ENCODE measurements around the gene NDUFAF8.

Gene NDUFAF8

GRCh38 chr17:81267390-81268067, 28.4 kb downstream of the NDUFAF8 start:
- DNase-seq (ENCODE audit: extremely low read depth in 1 of 2, low read depth in 1 of 2): no peak

GRCh38 chr17:81270279-81270678, 31.2 kb downstream of the NDUFAF8 start:
- no peak for DNase-seq (ENCODE audit: extremely low read depth in 1 of 2, low read depth in 1 of 2)

- no peak for DNase-seq (ENCODE audit: extremely low read depth in 1 of 2, low read depth in 1 of 2)
These were observed 32.1 kb downstream of the NDUFAF8 start for GRCh38 chr17:81271226-81271625.

- no peak for DNase-seq (ENCODE audit: extremely low read depth in 1 of 2, low read depth in 1 of 2)
These were observed 33.5 kb downstream of the NDUFAF8 start for GRCh38 chr17:81272616-81273015.

GRCh38 chr17:81273698-81274470, 34.8 kb downstream of the NDUFAF8 start:
- no peak for DNase-seq (ENCODE audit: extremely low read depth in 1 of 2, low read depth in 1 of 2)

GRCh38 chr17:81274471-81274855, 35.3 kb downstream of the NDUFAF8 start:
- DNase-seq (ENCODE audit: extremely low read depth in 1 of 2, low read depth in 1 of 2): no peak

- no peak for DNase-seq (ENCODE audit: extremely low read depth in 1 of 2, low read depth in 1 of 2)
These were observed 37.7 kb downstream of the NDUFAF8 start for GRCh38 chr17:81276781-81277180.

- no peak for DNase-seq (ENCODE audit: extremely low read depth in 1 of 2, low read depth in 1 of 2)
These were observed 38.3 kb downstream of the NDUFAF8 start for GRCh38 chr17:81277421-81277820.

- no peak for DNase-seq (ENCODE audit: extremely low read depth in 1 of 2, low read depth in 1 of 2)
These were observed 39.0 kb downstream of the NDUFAF8 start for GRCh38 chr17:81277946-81278693.

- no peak for DNase-seq (ENCODE audit: extremely low read depth in 1 of 2, low read depth in 1 of 2)
These were observed 39.7 kb downstream of the NDUFAF8 start for GRCh38 chr17:81278831-81279230.

- no peak for DNase-seq (ENCODE audit: extremely low read depth in 1 of 2, low read depth in 1 of 2)
These were observed 40.5 kb downstream of the NDUFAF8 start for GRCh38 chr17:81279278-81280275.

GRCh38 chr17:81280571-81280970, 41.5 kb downstream of the NDUFAF8 start:
- DNase-seq (ENCODE audit: extremely low read depth in 1 of 2, low read depth in 1 of 2): no peak

GRCh38 chr17:81282141-81282540, 43.0 kb downstream of the NDUFAF8 start:
- DNase-seq (ENCODE audit: extremely low read depth in 1 of 2, low read depth in 1 of 2): no peak

- no peak for DNase-seq (ENCODE audit: extremely low read depth in 1 of 2, low read depth in 1 of 2)
These were observed 43.8 kb downstream of the NDUFAF8 start for GRCh38 chr17:81282876-81283275.

- DNase-seq (ENCODE audit: extremely low read depth in 1 of 2, low read depth in 1 of 2): peak; percentile 52
These were observed 46.2 kb downstream of the NDUFAF8 start for GRCh38 chr17:81285179-81285878.

- no peak for DNase-seq (ENCODE audit: extremely low read depth in 1 of 2, low read depth in 1 of 2)
These were observed 46.8 kb downstream of the NDUFAF8 start for GRCh38 chr17:81285894-81286293.

GRCh38 chr17:81286491-81287145, 47.5 kb downstream of the NDUFAF8 start:
- DNase-seq (ENCODE audit: extremely low read depth in 1 of 2, low read depth in 1 of 2): no peak

- no peak for DNase-seq (ENCODE audit: extremely low read depth in 1 of 2, low read depth in 1 of 2)
These were observed 48.0 kb downstream of the NDUFAF8 start for GRCh38 chr17:81287152-81287551.

GRCh38 chr17:81287741-81288430, 48.8 kb downstream of the NDUFAF8 start:
- DNase-seq (ENCODE audit: extremely low read depth in 1 of 2, low read depth in 1 of 2): no peak

Data from stimulated activated CD8-positive, alpha-beta memory T cell treated with anti-CD3 and anti-CD28 coated beads, Interleukin-7, amount 100 ng/mL, for 48 hours (primary cell).